Posterior cingulate gyrus (tissue), 11 donors: Measurements from ENCODE around the gene CRYGN.

Source experiments
- DNase-seq, 10 donors: peaks; one replicate each; pipeline versions ENCODE4 v3.0.0 to v3.0.0-alpha.2; 2020 to 2021; ENCODE audit warnings: mixed read lengths in 3 of 10
- intact Hi-C: fragments of 100-400 bp; cut with DNase I; formaldehyde crosslinking; loops from one replicate; pipeline ENCODE4 v1.15.1; 2023

The CRYGN gene, protein sequence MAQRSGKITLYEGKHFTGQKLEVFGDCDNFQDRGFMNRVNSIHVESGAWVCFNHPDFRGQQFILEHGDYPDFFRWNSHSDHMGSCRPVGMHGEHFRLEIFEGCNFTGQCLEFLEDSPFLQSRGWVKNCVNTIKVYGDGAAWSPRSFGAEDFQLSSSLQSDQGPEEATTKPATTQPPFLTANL

DNA sequence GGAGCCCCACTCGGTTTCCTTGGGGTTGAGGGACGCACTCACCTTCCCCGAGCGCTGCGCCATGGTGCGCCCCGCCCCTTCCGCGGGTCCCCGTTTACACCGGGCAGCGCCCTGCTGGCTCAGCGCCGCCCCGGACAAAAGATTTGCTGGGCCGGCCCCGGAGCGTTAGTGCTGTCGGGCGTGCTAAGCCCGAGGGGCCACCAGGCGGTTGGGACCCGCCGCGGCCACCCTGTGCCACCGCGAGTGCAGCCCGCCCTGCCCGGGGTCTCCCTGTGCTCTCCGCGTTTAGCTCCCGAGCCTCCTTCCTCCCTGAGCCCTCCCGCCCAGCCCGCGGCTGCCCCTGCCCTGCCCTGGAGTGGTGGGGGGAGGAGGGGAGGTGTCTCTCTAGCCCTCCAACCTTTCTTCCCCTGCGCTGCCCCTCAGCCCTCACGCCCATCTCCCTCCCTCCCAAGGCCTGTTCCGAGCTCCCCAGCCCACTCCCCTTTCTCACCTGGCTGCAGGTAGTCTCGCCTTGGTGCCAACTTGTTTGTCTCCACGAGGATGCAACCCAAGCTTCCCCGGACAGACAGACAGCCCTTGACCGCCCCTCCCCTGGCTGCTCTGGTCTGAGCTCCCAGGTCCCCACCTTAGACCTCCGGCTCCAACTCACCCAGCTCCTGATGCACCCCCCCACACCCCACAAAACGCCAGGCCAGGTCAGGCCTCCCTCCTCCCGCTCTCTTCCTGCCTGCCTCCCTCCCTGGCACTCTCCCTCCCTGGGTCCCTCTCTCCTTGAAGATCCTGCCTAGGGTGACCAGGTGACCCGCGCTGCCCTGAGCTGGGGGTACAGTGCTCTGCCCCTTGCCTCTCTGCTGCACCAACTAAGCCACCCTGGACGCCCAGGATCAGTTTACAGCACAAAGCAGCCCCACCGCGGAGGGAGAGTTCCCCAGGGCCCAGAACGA, at the start of gene CRYGN:
Gene CRYGN, minus strand, starts transcription at position 287 of the 944 bp plus-strand sequence. Its CDS starts 224 bp downstream, at position 63.
- DNase-seq: peak in 2 of 10 donors; percentile 56 to 66
- intact Hi-C loops: no loop called here

DNA sequence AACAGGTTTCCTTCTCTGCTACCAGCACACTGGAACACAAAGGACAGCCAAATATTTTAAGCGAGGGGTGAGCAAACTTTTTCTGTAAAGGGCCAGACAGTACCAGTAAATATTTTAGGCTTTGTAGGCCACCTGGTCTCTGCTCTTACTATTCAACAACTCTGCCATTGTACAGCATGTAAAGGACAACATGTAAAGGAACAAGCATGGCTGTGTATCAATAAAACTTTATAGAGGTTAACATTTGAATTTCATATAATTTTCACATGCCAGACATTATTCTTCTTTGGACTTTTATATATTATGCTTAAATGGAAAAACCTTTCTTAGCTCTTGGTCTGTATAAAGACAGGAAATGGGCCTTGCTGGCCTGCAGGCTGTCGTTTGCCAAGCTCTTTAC, 49.6 kb upstream of the CRYGN start:
- DNase-seq: no peak
- intact Hi-C loops: no loop called here

DNA sequence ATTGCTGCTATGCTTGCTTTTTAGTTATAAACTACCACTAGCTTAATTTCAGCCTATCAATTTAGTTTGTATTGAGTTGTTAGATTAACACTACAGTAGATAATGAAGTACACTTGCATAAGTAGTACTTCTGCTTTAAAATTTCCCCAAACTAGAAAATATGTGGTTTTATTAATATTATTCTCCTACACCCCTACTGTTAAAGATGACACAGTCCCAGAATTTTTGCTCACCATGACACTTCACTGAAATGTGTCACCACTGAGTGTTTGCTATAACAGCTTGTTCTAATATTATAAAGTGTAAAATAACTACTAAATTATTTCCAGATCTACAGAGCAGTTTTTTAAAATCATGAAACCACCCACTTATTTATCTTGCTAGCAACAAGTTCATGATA, 48.2 kb upstream of the CRYGN start:
- intact Hi-C loops: no loop called here
- DNase-seq: no peak

DNA sequence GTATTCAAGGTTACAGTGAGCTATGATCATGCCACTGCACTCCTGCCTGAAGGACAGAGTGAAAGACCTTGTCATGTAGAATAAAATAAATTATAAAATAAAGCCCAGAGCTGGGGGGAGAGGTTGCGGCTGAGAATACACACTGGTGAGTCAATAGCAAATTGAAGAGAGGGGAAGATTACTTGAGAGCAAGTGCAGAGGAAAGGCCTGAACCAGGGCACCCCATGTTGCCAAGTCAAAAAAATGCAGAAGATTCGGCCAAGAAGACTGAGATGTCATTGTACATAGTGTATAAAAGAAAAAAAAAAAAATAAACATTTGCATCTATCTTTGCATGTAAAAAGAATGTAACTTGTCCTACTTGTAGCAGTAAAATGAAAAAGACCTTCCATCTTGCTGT, 47.3 kb upstream of the CRYGN start:
- DNase-seq: no peak
- intact Hi-C loops: no loop called here

DNA sequence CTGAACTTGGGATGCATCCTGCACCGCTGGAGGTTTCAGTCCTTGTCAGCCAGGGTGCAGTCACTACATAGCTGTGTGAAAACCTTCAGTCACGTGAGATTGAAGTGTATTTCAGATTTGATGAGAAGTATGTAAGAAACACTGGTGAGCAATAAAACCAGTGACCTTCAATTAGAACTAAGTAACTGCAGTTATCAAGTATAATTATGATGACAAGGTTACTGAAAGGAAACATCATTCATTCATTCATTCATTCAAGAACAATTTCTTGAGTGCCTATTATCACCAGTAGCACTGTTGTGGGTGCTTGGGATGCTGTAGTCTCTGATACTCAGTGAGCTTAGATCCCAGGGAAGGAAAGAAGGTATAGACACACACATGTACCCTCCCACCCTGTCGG, 46.1 kb upstream of the CRYGN start:
- intact Hi-C loops: no loop called here
- no peak for DNase-seq

DNA sequence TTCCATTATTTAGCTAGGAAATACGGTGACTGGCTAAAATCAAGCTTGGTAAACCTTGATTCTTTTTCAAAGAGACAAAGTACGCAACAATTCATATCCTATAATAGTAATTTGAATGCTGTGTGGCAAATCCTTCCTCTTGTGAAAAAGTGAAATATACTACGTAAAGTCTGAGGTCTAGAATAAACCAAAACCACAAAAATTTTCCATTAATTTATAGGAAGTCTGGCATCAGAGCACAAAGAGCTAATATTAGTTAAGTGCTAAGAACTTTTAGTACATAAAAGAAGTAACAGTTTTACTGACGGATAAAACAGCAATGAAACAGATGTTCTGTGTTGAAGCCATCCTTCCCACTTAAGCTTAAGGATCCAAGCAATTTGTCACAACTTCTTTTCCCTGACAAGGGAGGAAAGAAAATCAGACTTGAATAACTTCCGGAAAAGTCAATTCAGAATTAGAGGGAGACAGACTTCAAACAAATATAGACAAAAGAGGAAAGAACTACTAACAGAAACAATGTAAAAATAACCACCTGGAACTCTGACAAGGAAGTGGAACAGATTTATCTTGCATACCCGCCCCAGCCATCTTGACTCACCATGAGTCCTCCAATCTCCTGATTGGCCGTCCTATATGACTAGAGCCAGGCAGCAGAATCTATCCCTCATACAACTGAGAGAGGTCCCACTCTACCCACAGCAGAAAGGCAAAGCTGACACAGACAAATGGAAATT, 45.2 kb upstream of the CRYGN start:
- intact Hi-C loops: no loop called here
- DNase-seq: peak in 1 of 10 donors; percentile 8

DNA sequence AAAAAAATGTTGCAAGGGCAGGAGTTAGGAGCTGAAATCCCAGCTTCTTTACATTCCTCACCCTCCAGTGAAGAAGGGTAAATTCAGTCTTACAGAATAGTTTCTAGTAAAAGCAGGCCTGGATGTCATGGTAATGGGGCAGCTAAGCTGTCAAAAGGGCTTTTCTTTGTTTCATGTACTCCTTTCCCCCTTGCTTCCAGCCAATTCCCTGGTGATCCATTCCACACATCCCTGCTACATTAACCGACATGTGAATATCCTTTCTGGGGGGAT, 43.7 kb upstream of the CRYGN start:
- no peak for DNase-seq
- intact Hi-C loops: no loop called here

DNA sequence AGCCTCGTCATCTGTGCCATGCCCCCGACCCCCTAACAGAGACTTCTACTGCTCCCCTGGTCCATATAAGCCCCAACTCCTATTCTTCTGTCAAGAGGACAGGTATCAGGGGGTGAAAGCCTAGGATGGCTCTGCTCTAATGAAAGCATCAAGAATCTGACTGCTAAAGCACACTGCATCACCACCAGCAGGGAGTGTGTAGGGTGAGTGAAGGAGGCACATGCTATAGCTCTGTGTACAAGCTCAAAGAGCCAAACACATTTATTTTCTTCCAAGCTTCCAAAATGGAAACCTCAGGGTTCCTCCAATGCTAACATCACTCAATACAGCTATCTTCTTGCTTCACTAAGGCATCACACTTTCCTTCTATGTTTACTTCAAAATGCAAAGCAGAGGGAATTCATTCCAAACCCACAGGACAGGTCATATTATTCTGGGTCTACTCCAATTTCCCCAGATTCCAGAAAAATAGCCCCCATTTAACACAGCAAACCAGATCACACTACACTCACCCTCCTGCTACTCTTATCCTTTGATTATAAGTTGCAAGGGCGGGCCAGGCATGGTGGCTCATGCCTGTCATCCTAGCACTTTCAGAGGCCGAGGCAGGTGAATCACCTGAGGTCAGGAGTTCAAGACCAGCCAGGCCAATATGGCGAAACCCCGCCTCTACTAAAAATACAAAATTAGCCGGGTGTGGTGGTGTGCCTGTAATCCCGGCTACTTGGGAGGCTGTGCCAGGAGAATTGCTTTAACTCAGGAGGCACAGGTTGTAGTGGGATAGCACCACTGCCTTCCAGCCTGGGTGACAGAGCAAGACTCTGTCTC, 43.2 kb upstream of the CRYGN start:
- no peak for DNase-seq
- intact Hi-C loops: no loop called here

DNA sequence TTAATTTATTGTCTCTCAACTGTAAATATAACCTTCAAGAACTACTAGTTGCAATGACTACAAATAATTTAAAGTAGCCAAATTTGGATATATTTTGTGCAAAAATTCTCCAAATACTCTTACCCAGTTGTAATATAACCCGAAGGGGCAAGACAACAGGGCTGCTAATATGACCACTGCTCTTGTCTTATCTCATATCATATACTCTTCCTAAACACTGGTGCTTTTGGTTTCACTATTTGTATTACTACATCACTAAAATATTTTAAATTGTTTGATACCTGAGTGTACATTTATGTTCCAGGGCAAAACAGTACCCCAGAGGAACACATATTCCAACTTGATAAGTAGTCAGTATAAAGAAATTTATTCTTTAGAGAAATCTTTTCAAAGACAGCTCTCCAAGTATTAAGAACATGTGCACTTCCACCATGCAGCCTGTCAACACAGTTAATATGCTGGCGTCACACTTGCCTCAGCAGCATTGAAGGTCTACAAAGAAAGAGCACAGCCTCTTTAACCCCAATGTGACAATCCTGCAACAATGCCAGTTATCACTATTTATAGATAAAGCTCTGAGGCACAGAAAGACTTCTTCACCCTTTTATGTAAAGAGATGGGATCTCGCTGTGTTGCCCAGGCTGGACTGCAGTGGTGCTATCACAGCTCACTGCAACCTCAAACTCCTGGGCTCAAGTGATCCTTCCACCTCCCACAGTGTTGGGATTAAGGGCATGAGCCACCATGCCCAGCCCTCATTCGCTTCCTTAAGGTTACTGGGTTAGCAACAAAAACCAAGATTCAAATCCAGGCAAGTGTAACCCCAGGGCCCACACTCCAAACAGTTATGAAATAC, 41.9 kb upstream of the CRYGN start:
- intact Hi-C loops: no loop called here
- DNase-seq: no peak

DNA sequence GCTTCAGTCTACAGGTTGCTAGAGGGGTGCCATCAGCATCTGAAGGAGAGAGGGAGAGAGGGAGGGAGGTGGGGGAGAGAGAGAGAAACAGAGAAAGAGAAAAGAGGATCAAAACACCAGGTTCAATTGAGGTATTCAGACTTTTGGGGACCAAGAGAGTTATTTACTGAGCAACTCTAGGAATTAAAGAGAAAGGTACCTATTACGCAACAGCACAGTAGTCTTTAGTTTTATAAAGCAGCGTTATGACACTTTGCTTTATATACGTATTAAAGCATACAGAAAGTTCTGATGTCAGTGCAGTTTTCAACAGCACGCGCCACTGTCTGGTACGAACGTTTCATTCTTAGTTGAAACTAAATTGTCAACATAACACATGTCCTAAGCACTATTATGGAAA, 37.9 kb upstream of the CRYGN start:
- intact Hi-C loops: no loop called here
- no peak for DNase-seq

DNA sequence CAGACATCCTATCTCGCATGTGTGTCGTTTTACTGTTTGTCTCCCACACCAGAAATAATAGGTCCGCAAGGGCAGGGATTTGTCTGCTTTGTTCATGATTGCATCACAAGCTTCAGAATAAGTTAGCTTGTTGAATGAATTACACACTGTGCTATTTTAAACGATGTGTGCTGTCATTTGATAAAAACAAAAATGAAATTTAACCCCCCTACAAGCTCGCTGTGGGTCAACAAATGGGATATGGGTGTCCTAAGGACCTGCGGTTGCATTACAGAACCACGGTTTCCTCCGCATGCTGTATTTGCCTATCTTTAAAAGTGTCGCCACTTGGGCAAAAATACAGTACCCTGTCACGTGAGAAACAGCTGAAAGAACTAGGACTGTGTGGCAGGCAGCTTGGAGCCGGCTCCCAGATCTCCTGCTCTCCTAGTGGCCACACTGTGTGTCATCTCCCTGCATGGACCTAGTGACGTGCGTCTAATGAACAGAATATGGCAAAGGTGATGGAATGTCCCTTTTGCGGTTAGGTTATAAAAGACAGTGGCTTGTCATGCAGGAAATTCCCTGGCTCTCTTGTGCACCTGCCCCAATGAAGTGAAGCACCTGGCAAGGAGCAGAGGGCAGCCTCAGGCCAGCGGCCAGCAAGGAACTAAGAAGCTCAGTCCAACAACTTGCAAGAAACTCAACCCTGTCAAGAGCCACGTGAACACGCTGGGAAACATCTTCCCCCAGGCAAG, 32.9 kb upstream of the CRYGN start:
- DNase-seq: peak in 1 of 10 donors; percentile 38
- intact Hi-C loops: no loop called here

DNA sequence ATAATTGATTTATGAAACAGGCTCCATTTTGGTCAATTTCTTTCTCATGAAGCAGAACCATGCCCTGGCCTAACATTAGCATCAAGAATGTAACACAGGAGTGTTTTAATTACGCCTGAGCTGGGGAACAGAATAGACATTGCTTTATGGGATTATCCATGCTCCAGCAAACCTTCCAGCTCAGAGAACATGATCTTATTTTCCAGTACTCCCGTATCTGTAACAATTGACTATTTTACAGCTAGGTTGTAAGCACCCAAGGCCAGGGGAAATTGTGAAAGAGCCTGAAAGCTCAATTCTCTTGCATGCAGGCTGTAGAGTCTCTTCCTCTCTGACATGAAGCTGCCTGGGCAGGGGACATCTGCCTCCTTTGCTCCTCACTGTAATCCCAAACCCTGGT, 30.8 kb upstream of the CRYGN start:
- intact Hi-C loops: no loop called here
- no peak for DNase-seq

DNA sequence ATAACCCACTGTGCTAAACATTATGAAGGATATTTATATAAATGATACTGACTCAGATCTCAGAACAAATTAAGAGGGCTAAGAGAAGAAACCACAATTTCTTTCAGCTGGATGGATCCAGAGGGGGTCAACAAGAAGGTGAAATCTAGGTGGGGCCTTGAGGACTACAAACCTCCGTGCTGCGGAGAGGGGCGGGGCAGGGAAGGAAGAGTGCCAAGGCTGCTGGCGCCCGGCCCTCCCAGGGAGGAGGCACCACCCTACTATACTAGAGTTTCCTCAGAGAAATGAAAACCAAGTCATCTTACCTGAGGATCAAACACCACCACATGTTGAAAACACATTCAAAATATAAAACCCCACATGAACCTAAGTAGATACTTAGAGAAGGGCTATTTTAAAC, 29.3 kb upstream of the CRYGN start:
- intact Hi-C loops: no loop called here
- no peak for DNase-seq

DNA sequence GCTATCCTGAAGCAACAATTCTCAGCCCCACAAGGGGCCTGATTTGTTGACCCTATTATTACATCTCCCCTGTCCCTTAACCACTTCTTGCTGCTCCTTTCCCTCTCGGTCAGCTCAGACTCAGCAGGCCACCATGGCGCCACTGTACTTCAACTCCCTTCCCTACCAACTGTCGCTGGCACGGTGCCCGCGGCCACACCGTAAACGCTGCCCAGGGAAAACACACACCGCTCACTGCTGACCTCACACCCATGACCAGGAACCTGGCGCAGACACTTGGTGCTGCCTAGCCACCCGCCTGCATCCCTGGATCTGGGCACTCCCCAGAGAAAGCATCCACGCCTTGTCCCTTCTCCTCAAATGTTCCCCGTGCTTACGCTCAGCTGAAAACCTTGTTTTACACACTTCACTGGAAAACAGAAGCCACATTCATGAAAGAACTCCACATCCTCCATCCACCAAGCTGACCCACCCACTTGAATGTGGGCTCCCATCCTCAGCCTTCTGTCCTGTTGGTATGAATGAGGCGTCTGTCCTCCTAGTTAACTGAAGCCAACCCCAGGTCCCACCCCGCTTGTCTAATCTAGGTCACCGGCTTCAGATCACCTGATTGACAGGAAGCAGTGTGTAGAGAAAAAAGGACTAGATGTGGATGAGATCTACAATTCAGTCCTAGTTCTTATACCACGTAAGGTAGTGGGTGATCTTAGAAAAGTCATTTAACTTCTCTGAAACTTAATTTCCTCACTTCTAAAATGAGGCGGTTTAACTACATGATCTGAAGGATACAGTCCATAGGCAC, 28.5 kb upstream of the CRYGN start:
- peak in 2 of 10 donors; percentile 21 to 83 for DNase-seq
- intact Hi-C loops: no loop called here

DNA sequence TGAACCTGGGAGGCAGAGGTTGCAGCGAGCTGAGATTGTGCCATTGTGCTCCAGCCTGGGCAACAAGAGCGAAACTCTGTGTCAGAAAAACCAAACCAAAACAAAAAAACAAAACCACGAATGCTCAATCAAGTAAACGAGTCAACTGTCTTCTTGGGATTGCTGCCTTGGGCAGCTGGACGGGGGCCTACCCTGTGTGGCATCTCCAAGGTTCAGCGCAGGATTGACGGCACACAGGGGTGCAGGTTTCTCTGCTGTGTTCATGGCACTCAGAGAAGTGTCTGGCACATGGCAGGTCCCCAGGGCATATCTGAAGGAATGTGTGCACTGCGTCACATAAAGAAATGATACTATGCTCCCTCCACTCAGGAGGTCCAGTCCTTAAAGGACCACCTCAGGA, 25.2 kb upstream of the CRYGN start:
- DNase-seq: no peak
- intact Hi-C loops: no loop called here

DNA sequence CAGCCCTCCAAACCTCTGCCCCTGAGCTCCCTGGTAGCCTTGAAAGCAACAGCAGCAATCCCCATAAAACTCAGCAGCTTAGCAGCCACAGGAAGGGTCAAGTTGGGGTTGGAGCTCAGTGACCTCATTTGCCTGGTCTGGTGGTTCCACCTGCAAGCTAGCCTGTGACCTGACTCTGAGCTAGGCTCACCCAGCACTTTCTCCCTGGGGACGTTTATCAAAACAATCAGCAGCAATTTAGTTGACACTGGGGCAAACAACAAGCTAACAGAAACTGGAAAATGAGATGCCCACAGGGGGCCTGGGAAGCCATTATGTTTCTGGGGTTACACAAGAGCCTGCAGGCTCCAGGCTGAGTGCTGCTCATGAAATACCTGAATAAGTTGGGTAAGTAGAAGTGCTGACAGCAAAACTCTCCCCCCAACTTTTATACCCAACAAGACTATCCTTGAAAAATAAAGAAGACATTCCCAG, 22.4 kb upstream of the CRYGN start:
- intact Hi-C loops: no loop called here
- DNase-seq: no peak

DNA sequence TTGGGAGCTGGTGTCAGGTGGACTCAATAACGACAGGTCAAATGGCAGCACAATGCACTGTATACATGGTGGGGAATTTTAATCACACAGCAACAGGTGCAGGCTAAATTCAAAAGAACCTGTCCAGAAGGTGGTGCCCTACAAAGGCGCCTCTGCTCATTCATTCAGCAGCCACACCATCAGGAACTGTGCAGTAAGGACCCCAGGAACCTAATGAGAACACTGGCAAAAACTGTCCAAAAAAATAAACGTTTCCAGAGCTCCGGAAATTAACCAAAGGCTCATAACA, 21.9 kb upstream of the CRYGN start:
- intact Hi-C loops: no loop called here

More for the DNA sequence above, 21.9 kb upstream of the CRYGN start:
- DNase-seq: no peak
